Activated naive CD8-positive, alpha-beta T cell treated with anti-CD3 and anti-CD28 coated beads, Interleukin-2, amount 50 U/mL, for 24 hours (primary cell): ENCODE data around the gene NLRC3.
A peak's percentile ranks its signal among the peaks of the same experiment; 100 is the strongest.
"Not testable (repeated sequence)": the region's sequence is repeated elsewhere in the genome, so short reads cannot be mapped to it uniquely, and the experiment has no call there.

Experiments
- ATAC-seq: fragments of 150-1000 bp; cut with Tn5 transposase; one replicate; pipeline ENCODE4 v1.10.0; 2021
- DNase-seq: peaks from one replicate; pipeline ENCODE4 v3.0.0; 2021
- H3K27ac Mint-ChIP-seq: one replicate; pipeline ENCODE4 v1.8.0; 2021; ENCODE audit warnings: mild to moderate bottlenecking, mixed read lengths
- H3K27me3 Mint-ChIP-seq: one replicate; pipeline ENCODE4 v1.8.0; 2021; ENCODE audit warnings: mixed read lengths
- H3K36me3 Mint-ChIP-seq: one replicate; pipeline ENCODE4 v1.8.0; 2021; ENCODE audit warnings: low read depth, mixed read lengths
- H3K4me1 Mint-ChIP-seq: one replicate; pipeline ENCODE4 v1.8.0; 2021; ENCODE audit warnings: mixed read lengths
- H3K4me3 Mint-ChIP-seq: one replicate; pipeline ENCODE4 v1.8.0; 2021; ENCODE audit warnings: mild to moderate bottlenecking, moderate library complexity, mixed read lengths
- H3K9me3 Mint-ChIP-seq: one replicate; pipeline ENCODE4 v1.8.0; 2021; ENCODE audit warnings: mixed read lengths

The NLRC3 gene, protein sequence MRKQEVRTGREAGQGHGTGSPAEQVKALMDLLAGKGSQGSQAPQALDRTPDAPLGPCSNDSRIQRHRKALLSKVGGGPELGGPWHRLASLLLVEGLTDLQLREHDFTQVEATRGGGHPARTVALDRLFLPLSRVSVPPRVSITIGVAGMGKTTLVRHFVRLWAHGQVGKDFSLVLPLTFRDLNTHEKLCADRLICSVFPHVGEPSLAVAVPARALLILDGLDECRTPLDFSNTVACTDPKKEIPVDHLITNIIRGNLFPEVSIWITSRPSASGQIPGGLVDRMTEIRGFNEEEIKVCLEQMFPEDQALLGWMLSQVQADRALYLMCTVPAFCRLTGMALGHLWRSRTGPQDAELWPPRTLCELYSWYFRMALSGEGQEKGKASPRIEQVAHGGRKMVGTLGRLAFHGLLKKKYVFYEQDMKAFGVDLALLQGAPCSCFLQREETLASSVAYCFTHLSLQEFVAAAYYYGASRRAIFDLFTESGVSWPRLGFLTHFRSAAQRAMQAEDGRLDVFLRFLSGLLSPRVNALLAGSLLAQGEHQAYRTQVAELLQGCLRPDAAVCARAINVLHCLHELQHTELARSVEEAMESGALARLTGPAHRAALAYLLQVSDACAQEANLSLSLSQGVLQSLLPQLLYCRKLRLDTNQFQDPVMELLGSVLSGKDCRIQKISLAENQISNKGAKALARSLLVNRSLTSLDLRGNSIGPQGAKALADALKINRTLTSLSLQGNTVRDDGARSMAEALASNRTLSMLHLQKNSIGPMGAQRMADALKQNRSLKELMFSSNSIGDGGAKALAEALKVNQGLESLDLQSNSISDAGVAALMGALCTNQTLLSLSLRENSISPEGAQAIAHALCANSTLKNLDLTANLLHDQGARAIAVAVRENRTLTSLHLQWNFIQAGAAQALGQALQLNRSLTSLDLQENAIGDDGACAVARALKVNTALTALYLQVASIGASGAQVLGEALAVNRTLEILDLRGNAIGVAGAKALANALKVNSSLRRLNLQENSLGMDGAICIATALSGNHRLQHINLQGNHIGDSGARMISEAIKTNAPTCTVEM

GRCh38 chr16:3577302-3577752 is at the start of gene NLRC3:
NLRC3 (minus strand) TSS chr16:3577403; CDS start chr16:3565036, 12,367 bp downstream.
- Mint-ChIP-seq H3K4me1 (peaks cover 58% of the 10 kb centered on the region), H3K36me3 (no peaks in the 10 kb centered on the region), H3K4me3 (peak within 1 kb of the TSS; percentile 90), H3K27ac (peak within 1 kb of the TSS; percentile 92), H3K9me3 (no peaks in the 10 kb centered on the region), H3K27me3 (no peaks in the 10 kb centered on the region)
- ATAC-seq (peak; percentile 15), DNase-seq (peak; percentile 46)

DNA sequence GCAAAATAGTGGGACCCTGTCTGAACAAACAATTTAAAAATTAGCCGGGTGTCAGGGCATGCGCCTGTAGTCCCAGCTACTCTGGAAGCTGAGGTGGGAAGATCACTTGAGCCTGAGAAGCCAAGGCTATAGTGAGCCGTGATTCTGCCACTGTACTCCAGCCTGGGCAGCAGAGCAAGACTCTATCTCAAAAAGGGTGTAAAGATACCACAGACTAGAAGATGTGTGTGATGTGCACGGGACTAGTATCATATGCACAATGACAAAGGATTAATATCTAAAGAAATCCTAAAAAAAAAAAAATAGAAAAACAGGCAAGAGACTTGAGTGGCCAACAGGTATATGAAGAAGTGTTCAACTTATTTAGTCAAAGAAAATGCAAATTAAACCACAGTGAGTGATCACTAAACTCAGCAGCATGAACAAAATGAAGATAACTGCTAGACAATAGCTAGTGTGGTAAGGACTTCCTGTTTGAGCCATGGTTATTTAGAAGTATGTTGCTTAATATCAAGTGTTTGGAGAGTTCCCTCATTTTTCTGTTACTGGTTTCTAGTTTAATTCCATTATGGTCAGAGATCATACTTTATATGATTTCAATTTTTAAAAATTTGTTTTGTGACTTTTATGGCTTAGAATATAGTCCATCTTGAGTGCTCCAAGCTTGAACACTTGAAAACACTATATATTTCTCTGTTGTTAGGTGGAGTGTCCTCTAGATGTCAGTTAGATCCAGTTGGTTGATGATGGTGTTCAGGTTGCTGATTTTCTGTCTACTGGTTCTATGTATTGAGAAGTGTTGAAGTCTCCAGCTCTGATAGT is 48.9 kb upstream of the NLRC3 start:
- DNase-seq (no peak), ATAC-seq (peak; percentile 84)
- no peaks in the 10 kb centered on the region for H3K9me3 Mint-ChIP-seq
- H3K27me3 Mint-ChIP-seq = no peaks in the 10 kb centered on the region
- H3K4me1 Mint-ChIP-seq = peaks cover 37% of the 10 kb centered on the region
- peak overlapping the region; percentile 26 for H3K27ac Mint-ChIP-seq
- no peaks in the 10 kb centered on the region for H3K36me3 Mint-ChIP-seq
- no peak overlapping the region for H3K4me3 Mint-ChIP-seq

DNA sequence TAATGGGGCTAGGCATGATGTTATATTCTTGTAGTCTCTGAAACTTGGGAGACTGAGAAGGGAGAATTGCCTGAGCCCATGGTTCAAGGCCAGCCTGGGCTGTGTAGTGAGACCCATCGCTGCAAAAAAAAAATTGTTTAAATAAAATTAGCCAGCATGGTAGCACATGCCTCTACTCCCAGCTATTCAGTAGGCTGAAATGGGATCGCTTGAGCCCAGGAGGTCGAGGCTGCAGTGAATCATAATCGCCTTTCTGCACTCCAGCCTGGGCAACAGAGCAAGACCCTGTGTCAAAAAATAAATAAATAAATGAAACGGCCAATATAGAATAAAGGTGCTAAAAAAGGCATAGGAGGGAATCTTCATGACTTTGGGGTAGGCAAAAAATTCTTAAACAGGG is 48.1 kb upstream of the NLRC3 start:
- Mint-ChIP-seq H3K27ac (no peak overlapping the region), H3K36me3 (no peaks in the 10 kb centered on the region), H3K27me3 (no peaks in the 10 kb centered on the region), H3K9me3 (no peaks in the 10 kb centered on the region), H3K4me1 (peaks cover 37% of the 10 kb centered on the region), H3K4me3 (no peak overlapping the region)
- DNase-seq (no peak), ATAC-seq (no peak)

GRCh38 chr16:3623642-3624041 is 46.4 kb upstream of the NLRC3 start:
- no peaks in the 10 kb centered on the region for H3K9me3 Mint-ChIP-seq
- no peaks in the 10 kb centered on the region for H3K36me3 Mint-ChIP-seq
- DNase-seq = no peak
- no peak overlapping the region for H3K27ac Mint-ChIP-seq
- no peak overlapping the region for H3K4me3 Mint-ChIP-seq
- peaks cover 37% of the 10 kb centered on the region for H3K4me1 Mint-ChIP-seq
- ATAC-seq = no peak
- H3K27me3 Mint-ChIP-seq = no peaks in the 10 kb centered on the region

GRCh38 chr16:3618769-3619141 is 41.6 kb upstream of the NLRC3 start:
- peaks cover 40% of the 10 kb centered on the region for H3K4me1 Mint-ChIP-seq
- DNase-seq (no peak), ATAC-seq (no peak)
- no peaks in the 10 kb centered on the region for H3K9me3 Mint-ChIP-seq
- no peaks in the 10 kb centered on the region for H3K27me3 Mint-ChIP-seq
- H3K27ac Mint-ChIP-seq = no peak overlapping the region
- H3K36me3 Mint-ChIP-seq = peaks cover 16% of the 10 kb centered on the region
- no peak overlapping the region for H3K4me3 Mint-ChIP-seq

GRCh38 chr16:3612510-3613466 is 35.6 kb upstream of the NLRC3 start:
- no peak for ATAC-seq
- H3K9me3 Mint-ChIP-seq = no peaks in the 10 kb centered on the region

DNA sequence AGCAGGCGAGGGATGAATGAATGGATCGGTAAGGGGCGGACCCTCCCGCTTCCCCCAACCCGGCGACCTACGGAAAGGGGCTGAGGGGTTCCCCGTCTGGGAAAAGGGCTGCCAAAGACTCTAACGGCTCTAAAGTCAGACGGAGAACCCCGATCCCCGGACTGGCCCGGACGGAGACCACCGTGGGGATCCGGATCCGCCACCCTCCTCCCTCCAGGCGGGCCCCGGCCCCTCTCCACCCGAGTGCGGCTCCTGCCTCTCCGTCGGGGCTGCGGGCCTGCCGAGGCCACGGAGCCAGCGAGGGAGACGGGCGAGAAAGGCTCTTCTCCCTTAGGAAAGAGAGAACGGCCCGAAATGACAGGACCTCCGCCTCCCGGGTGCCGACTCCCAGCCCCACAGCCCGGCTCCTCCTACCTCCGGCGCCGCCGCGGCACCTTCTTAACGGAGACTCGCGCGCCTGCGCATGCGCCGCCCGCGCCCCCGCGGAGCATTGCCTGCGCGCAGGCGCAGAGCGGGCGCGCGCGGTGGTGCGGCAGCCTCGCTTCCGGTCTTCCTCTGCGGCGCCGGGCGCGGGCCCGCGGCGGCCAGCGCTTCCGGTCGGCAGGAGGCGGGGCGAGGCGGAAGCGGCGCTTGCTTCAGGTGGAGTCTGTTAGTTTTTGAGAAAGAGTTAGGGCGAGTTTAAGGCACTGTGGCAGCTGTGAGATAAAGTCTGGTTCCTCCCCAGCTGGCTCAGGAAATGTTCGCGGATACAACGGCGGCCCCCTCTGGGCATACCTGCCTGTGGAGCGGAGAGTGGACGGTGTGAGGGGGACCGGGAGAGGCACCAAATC is 34.2 kb upstream of the NLRC3 start, which contains the start of gene SLX4:
TSS of gene SLX4 (minus strand) at position 461 of the 830 bp plus-strand sequence. CDS start 2,642 bp downstream, outside the sequence.
- peak; percentile 92 for DNase-seq
- Mint-ChIP-seq H3K9me3 (no peaks in the 10 kb centered on the region), H3K4me3 (peak within 1 kb of the TSS; percentile 100), H3K27me3 (no peaks in the 10 kb centered on the region), H3K27ac (peak within 1 kb of the TSS; percentile 97), H3K36me3 (peaks cover 24% of the 10 kb centered on the region), H3K4me1 (peaks cover 46% of the 10 kb centered on the region)
- ATAC-seq = peak; percentile 87

More at GRCh38 chr16:3612510-3613466, 35.6 kb upstream of the NLRC3 start:
- Mint-ChIP-seq H3K36me3 (peaks cover 27% of the 10 kb centered on the region), H3K27ac (peak overlapping the region; percentile 45), H3K27me3 (no peaks in the 10 kb centered on the region), H3K4me3 (peak overlapping the region; percentile 100), H3K4me1 (peaks cover 47% of the 10 kb centered on the region)
- no peak for DNase-seq

- peak overlapping the region; percentile 100 for H3K4me3 Mint-ChIP-seq
- ATAC-seq (no peak), DNase-seq (no peak)
- H3K36me3 Mint-ChIP-seq = peaks cover 22% of the 10 kb centered on the region
- no peaks in the 10 kb centered on the region for H3K27me3 Mint-ChIP-seq
- peaks cover 45% of the 10 kb centered on the region for H3K4me1 Mint-ChIP-seq
- no peaks in the 10 kb centered on the region for H3K9me3 Mint-ChIP-seq
- peak overlapping the region; percentile 59 for H3K27ac Mint-ChIP-seq
Measured at GRCh38 chr16:3610698-3611145, 33.5 kb upstream of the NLRC3 start.

DNA sequence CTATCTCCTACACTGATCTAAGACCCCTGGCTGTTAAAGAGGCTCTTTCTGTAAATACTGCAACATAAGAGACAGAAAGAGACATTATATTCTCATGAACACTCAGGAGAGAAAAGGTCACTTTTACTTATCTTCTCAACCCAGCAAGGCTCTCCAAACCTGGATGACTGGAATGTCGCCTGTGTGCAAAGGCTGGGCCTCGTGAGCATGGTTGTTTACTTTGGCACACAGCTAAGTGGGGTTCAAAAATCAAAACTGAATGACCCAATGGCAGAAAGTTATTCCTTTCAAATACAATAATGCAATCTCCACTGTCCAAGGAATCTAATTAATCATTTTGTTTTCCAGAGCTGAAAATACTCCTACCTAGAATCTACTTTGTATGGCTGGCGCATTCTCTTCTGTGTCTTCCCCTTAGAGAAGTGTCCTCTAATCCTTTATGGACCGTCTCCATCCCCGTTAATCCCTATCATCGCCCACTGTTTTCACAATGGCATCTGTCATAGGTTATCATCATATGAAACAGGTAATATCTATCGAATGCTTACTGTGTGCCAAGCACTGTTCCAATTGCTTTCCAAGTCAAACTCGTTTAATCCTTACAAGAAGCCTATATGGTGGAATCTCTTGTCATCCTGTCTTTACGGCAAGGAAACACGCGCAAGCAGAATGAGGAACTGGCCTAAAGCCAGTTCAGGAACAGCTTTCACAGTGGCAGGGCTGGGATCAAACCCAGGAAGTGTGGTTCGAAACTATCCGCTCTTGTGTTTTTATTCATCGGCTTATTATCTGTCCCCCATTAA is 32.9 kb upstream of the NLRC3 start:
- peaks cover 18% of the 10 kb centered on the region for H3K36me3 Mint-ChIP-seq
- H3K9me3 Mint-ChIP-seq = no peaks in the 10 kb centered on the region
- no peak for ATAC-seq
- H3K27ac Mint-ChIP-seq = peak overlapping the region; percentile 59
- no peak for DNase-seq
- H3K27me3 Mint-ChIP-seq = no peaks in the 10 kb centered on the region
- H3K4me1 Mint-ChIP-seq = peaks cover 38% of the 10 kb centered on the region
- H3K4me3 Mint-ChIP-seq = peak overlapping the region; percentile 100

- DNase-seq, H3K27me3 Mint-ChIP-seq, H3K9me3 Mint-ChIP-seq, H3K4me3 Mint-ChIP-seq, ATAC-seq, H3K27ac Mint-ChIP-seq: not testable (repeated sequence)
- Mint-ChIP-seq H3K4me1 (peaks cover 31% of the 10 kb centered on the region), H3K36me3 (peaks cover 14% of the 10 kb centered on the region)
Measured at GRCh38 chr16:3608976-3609375, 31.8 kb upstream of the NLRC3 start.

GRCh38 chr16:3608069-3608468 is 30.9 kb upstream of the NLRC3 start:
- Mint-ChIP-seq H3K9me3 (no peaks in the 10 kb centered on the region), H3K4me3 (no peak overlapping the region), H3K4me1 (peaks cover 25% of the 10 kb centered on the region), H3K27me3 (no peaks in the 10 kb centered on the region), H3K27ac (no peak overlapping the region), H3K36me3 (peaks cover 8% of the 10 kb centered on the region)
- DNase-seq (no peak), ATAC-seq (no peak)

DNA sequence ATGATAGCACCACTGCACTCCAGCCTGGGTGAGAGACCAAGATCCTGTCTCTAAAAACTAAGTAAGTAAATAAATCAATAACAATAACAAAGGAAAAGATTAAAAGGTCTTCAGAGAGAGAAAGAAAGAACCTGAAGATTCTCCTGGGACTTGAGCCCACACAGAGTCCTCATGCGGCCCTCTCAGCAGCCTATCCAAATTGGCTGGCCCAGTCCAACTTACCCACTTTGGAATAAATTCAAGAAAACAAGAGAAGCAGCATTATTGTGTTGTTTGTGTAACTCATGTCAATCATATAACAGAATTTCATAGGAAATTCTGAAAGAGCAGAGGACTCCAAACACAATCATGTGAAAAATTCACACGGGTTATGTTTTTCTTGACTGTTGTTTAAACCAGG is 30.4 kb upstream of the NLRC3 start:
- Mint-ChIP-seq H3K9me3 (no peaks in the 10 kb centered on the region), H3K36me3 (peaks cover 10% of the 10 kb centered on the region), H3K4me3 (no peak overlapping the region), H3K27me3 (no peaks in the 10 kb centered on the region), H3K4me1 (peaks cover 21% of the 10 kb centered on the region), H3K27ac (no peak overlapping the region)
- DNase-seq = no peak
- no peak for ATAC-seq
